HG02588 (cell line): Measurements from ENCODE around the gene GRIPAP1.

Experiments
- ATAC-seq: cut with Tn5 transposase; IDR thresholded peaks from one replicate; pipeline ENCODE4 v1.9.1; 2021; ENCODE audit warnings: mild to moderate bottlenecking, moderate library complexity; ENCODE audit not compliant: unreplicated experiment

The GRIPAP1 gene

GRCh38 chrX:48961585-48962091 lies 40.4 kb downstream of the GRIPAP1 start:
- ATAC-seq, result no peak

DNA sequence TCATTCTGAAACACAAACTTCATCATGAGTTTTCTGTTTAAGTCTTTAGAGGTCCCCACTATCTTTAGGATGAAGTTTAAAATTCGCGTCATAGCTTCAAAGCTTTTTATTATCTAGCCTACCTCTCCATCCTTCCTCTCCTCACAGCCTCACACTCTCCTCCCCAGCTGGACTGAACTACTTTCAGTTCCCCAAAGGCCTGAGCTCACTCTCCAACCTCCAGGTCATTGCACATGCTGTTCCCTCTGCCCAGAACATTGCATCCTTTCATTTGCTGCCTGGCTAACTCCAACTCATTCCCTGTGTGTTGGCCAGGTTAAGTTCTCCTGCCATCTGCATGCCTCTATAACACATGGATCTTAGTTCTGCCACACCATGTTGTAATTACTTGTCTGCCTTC lies 41.8 kb downstream of the GRIPAP1 start:
- ATAC-seq, result no peak

- no peak for ATAC-seq
These were observed 43.4 kb downstream of the GRIPAP1 start for GRCh38 chrX:48958635-48959094.

DNA sequence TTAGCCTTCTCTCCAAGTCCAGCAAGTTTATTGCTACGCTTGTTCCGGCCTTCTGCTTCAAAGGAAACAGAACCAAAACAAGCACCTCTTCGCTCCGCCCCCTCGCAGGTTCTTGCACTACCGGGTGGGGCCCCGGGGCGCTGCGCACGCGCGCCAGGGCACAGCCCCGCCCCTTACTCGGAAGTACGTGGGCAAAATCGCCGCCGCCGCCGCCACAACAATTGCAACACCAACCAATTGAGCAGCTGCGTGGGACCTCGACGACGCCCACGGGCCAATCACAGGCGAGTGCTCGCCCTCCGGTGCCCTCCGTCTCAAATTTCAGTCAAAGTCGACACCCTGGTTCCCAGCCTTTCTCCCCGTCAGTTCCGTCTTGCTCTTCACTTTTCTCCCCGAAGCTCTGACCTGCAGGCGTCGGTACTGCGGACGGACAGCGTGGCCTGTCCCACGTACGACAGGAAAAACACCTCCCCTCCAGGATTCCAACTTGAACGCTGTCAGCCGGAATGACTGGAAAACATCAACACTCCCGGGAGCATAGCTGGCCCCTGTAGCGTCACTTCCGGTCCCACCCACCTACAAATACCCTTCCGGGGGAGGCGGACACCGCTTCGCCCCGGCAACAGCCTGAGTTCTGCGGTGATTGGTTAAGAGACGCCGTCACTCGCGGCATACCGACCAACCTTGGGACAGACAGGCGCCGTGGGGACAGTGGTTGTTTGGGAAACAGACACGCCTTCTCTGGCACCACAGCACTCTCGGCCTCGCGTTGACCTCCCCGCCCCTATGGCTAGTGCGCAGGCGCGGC lies 44.0 kb downstream of the GRIPAP1 start:
- ATAC-seq, result peak; percentile 77

DNA sequence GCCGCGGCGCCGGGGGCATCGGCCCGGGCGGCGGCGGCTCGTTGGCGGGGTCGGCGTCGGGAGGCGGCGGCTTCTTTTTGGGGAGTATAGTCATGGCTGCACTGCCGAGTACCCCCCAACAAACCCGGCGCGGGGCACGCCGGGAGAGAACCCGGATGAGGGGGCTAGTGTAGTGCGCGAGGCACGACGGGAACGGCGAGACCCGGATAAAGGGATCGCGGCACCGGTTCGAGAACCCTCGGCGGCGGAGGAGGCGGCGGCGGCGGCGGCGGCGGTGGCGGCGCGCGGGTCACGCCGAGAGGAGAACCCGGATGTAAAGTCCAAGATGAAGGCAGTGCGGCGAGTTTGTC lies 44.6 kb downstream of the GRIPAP1 start, which contains the start of gene OTUD5:
Gene OTUD5 (minus strand): TSS at position 131 of the 350 bp plus-strand sequence. CDS start 37 bp downstream, at position 94.
- ATAC-seq, result peak; percentile 36

DNA sequence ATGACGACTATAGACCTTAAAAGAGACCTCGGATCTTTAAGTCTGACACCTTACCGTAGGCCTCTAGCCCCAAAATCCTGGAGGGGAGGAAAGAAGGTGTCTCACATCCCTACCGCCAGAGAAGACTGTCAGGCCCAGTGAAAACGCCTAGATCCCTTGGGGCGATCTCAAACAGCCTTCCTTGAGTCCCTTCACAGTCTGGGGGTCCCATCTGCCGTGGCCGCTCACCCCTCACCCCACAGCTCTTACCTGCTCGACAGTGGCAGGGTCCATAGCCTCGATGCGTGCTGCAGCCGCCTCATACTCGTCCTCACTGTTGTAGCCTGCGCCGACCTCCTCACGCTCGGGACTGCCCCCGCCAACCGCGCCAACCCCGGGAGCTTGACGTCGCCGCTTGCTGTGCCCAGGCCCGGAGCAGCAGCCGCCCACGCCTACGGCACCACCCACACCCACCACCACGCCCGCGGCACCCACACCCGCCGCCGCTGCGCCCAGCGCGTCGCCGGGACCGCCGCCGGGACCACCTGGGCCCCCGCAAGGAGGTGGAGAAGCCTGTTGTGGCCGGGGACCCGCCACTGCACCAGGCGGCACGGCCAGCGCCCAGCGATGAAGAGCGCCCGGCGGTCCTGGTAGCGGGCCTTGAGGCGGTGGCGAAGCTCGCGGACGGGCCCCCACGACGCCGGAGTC lies 45.2 kb downstream of the GRIPAP1 start:
- no peak for ATAC-seq

DNA sequence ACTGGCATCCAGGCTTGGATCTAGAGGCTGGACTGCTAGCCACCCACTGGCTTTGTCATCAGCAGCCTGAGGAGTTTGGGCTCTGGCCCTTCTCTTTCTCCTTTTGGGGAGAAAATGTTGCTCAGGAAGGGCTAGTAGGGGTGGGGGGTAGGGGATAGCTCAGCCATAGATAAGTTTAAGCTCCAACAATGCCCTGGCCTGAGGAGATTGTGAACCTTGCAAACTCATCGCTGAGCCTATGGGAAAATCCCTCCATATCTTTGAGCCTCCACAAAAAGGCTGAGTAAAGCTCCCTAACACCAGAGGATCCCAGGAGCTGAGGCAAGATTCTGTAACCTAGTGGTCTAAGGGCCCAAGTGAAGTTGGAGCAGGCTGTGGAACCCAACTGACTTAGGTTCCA lies 53.5 kb downstream of the GRIPAP1 start:
- ATAC-seq, result no peak

- no peak for ATAC-seq
These were observed 56.3 kb downstream of the GRIPAP1 start for GRCh38 chrX:48945517-48946348.

GRCh38 chrX:48942895-48943294 lies 59.2 kb downstream of the GRIPAP1 start:
- ATAC-seq, result no peak

DNA sequence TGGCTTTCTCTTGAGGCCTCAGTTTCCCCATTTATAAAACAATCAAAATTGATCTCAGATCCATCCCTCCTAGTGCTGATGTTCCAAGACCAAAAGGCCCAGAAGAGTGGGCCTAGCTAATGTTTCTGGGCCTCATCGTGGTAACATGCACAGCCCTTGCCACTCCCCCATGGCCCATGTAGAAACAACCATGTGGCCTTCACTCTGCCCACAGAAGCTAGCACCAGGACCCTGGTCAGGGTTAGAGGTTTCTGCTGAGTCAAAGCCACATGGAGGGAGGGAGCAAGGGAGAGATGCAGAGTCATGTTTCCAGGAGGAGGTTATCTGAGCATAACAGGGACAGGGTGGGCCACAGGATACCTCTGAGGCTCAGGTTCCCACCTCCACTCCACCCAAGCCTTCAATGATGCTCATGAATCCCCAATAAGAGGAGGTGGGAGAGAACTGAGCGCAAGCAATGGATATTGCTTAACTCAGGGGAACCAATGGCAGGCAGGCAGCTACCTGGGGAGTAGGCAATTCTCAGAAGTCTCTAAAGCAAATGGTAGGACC lies 61.6 kb downstream of the GRIPAP1 start:
- ATAC-seq, result no peak

GRCh38 chrX:48939524-48940228 lies 62.4 kb downstream of the GRIPAP1 start:
- ATAC-seq, result no peak

DNA sequence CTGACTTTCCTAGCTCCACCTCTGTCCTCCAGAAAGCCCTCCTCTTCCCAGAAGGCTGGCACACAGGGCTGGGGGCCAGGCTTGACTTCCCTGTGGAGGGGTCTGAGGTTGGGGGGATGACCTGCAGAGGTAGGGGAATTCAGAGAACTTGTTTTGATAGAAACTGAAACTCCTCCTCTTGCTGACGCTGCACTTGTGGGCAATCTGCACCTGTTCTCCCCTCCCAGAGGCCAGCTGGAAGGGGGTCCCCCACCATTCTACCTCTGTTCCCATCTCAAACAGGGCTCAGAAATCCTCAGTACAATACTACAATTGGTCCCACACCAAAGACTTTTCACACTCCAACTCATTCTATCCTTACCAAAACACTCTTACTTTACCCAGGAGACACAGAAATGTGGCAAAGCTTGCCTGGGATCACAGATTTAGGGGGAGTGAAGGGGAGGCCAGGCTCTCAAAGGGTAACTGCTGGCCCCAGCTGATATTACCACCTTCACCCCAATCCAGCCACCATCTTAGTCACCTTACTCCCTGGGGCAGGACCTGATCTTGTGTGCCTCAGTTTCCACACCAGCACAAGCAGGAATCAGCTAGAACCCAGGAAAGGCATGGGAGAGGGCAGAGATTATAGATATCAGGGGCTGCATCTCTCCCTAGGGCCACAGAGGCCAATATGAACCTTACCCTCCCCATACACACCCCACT lies 63.2 kb downstream of the GRIPAP1 start:
- peak; percentile 44 for ATAC-seq

GRCh38 chrX:48937054-48937907 lies 64.8 kb downstream of the GRIPAP1 start:
- ATAC-seq, result peak; percentile 63

DNA sequence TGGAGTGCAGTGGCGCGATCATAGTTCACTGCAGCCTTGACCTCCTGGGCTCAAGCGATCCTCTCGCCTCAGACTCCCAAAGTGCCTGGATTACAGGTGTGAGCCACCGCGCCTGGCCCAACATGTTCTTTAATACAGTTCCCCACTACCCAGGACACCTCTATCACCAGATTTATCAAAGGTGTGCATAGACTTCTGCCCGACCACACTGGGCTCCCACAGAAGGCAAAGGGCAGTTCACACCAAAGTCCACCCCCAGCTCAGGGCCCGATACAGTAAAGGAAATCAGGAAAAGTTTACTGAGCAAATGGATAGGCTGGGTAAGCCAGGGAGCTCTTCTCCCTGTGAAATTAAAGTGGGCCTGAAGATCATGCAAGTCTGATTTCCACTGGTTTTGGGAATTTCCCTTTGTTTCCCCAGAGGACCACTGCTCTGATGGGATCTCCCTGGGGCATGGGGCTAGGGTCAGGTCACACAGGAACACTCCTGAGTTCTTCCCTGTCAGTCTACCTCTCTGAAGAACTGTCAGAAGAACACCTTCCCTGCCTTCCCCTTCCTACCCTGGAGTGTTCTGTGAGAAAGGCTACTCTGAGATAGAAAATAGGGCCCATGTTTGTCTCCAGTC lies 65.5 kb downstream of the GRIPAP1 start:
- no peak for ATAC-seq

DNA sequence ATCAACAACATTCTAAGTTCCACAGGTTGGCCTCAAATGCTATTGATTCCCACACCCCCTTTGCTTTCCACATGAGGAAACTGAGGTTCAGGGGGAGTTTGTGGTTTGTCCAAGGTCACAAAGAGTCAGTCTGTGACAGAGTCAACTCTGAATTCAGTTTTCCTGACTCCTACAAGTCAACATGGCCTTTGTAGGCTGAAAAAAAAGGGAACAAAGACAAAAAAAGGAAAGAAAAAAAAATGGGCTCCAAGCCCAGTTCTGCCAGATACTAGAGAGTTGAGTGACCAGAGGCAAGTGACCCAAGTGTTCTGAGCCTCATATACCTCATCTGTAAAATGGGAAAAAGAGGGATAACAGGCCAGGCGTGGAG lies 66.8 kb downstream of the GRIPAP1 start:
- ATAC-seq, result no peak

- no peak for ATAC-seq
These were observed 67.3 kb downstream of the GRIPAP1 start for GRCh38 chrX:48934581-48935300.

- no peak for ATAC-seq
These were observed 68.3 kb downstream of the GRIPAP1 start for GRCh38 chrX:48933757-48934156.
